ENCODE results near the gene OR2F1. TPM values are rescaled to one million over a fixed set of nuclear protein-coding genes. Genes with fewer than 3 reads are reported as not detected.

Gene OR2F1
- total RNA-seq, 1 experiment from 2014 or later, result not detected

DNA sequence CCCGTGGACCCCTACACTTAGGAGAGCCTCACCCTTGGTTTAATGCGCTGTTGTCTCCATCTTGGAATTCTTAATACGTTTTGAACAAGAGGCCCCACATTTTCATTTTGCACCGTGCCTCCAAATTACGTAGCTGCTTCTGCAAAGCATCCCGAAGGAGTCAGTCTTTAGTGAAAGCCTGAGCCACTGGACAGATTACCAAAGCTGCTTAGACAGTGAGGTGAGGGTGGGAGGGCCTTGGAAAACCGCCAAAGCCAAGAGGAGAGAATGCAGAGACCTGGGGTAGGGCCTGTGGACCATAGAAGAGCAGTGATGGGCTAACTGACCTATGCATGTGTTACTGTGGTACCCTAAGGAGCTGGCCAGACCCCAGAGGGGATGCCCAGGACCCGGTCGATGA is 48.5 kb upstream of the OR2F1 start:
- ChIA-PET POLR2A (no interaction called here), CTCF (no interaction called here)
- in situ Hi-C loops (cut with HindIII; ENCODE audit: low pct_unique_long_range_greater_than_20kb, low sequenced_read_pairs) (no loop called here), intact Hi-C loops (cut with micrococcal nuclease; ENCODE audit: unreplicated experiment) (no loop called here)
- TF ChIP-seq, protein P1, sequence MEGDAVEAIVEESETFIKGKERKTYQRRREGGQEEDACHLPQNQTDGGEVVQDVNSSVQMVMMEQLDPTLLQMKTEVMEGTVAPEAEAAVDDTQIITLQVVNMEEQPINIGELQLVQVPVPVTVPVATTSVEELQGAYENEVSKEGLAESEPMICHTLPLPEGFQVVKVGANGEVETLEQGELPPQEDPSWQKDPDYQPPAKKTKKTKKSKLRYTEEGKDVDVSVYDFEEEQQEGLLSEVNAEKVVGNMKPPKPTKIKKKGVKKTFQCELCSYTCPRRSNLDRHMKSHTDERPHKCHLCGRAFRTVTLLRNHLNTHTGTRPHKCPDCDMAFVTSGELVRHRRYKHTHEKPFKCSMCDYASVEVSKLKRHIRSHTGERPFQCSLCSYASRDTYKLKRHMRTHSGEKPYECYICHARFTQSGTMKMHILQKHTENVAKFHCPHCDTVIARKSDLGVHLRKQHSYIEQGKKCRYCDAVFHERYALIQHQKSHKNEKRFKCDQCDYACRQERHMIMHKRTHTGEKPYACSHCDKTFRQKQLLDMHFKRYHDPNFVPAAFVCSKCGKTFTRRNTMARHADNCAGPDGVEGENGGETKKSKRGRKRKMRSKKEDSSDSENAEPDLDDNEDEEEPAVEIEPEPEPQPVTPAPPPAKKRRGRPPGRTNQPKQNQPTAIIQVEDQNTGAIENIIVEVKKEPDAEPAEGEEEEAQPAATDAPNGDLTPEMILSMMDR (IDR thresholded peaks at IDR 0.05), result no peak
- no peak for TF ChIP-seq SIN3A (IDR thresholded peaks at IDR 0.05; ENCODE audit: borderline replicate concordance, insufficient read depth, low read depth, low read length)
- TF ChIP-seq TCF7L2 (IDR thresholded peaks at IDR 0.05; ENCODE audit: low read depth, low read length), result no peak
- TF ChIP-seq, protein P2, sequence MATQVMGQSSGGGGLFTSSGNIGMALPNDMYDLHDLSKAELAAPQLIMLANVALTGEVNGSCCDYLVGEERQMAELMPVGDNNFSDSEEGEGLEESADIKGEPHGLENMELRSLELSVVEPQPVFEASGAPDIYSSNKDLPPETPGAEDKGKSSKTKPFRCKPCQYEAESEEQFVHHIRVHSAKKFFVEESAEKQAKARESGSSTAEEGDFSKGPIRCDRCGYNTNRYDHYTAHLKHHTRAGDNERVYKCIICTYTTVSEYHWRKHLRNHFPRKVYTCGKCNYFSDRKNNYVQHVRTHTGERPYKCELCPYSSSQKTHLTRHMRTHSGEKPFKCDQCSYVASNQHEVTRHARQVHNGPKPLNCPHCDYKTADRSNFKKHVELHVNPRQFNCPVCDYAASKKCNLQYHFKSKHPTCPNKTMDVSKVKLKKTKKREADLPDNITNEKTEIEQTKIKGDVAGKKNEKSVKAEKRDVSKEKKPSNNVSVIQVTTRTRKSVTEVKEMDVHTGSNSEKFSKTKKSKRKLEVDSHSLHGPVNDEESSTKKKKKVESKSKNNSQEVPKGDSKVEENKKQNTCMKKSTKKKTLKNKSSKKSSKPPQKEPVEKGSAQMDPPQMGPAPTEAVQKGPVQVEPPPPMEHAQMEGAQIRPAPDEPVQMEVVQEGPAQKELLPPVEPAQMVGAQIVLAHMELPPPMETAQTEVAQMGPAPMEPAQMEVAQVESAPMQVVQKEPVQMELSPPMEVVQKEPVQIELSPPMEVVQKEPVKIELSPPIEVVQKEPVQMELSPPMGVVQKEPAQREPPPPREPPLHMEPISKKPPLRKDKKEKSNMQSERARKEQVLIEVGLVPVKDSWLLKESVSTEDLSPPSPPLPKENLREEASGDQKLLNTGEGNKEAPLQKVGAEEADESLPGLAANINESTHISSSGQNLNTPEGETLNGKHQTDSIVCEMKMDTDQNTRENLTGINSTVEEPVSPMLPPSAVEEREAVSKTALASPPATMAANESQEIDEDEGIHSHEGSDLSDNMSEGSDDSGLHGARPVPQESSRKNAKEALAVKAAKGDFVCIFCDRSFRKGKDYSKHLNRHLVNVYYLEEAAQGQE (IDR thresholded peaks at IDR 0.05; ENCODE audit: insufficient read depth in 1 of 2, low read depth in 2 of 2, low read length in 1 of 2), result no peak
- no peak for TF ChIP-seq POLR2AphosphoS5 (IDR thresholded peaks at IDR 0.05; ENCODE audit: low read depth, low read length)
- no TSS peak for BruUV-seq (replicated peaks)
- Histone ChIP-seq H3K36me3 (ENCODE audit: control insufficient read depth, insufficient read depth, low read length) (no peaks in the 10 kb centered on the region), H3K27ac (ENCODE audit: low read length) (no peak overlapping the region), H3K4me1 (ENCODE audit: control insufficient read depth, insufficient read depth, low read length) (peaks cover 3% of the 10 kb centered on the region; the same call in 1 of the 2 replicates), H3K4me3 (ENCODE audit: low read depth in 2 of 2, low read length in 2 of 2) (no peak overlapping the region), H3K9me3 (ENCODE audit: control insufficient read depth, insufficient read depth, low read depth, low read length) (no peaks in the 10 kb centered on the region), H3K27me3 (ENCODE audit: control insufficient read depth, insufficient read depth, low read length) (peaks cover 5% of the 10 kb centered on the region; the same call in 1 of the 2 replicates)
- no peak for ATAC-seq
- DNase-seq (ENCODE audit: low read depth, low spot score), result no peak

DNA sequence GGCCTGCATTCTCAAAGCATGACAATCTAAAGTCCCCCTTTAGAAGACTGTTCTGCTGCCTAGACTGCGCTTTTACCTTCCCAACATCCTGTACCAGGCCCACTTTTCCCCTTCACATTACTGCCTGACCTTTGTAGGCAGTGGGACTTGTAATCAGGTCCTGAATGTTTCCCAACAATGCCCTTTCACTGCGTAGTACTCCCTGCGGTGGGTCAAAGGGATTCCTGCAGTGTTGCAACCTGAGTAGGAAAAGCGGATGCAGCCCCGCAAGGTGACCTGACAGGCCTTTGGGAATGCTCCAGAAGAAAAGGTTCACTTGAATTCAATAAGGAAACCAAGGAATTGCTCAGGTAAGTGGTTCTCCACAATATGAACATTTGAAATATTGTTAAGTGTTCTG is 47.7 kb upstream of the OR2F1 start:
- H3K27me3 ChIP-seq (ENCODE audit: control insufficient read depth, insufficient read depth, low read length), result peaks cover 5% of the 10 kb centered on the region; the same call in 1 of the 2 replicates
- TF ChIP-seq, protein P1 (IDR thresholded peaks at IDR 0.05), result no peak
- TF ChIP-seq, protein P2 (IDR thresholded peaks at IDR 0.05; ENCODE audit: insufficient read depth in 1 of 2, low read depth in 2 of 2, low read length in 1 of 2), result no peak
- no peak for TF ChIP-seq TCF7L2 (IDR thresholded peaks at IDR 0.05; ENCODE audit: low read depth, low read length)
- TF ChIP-seq SIN3A (IDR thresholded peaks at IDR 0.05; ENCODE audit: borderline replicate concordance, insufficient read depth, low read depth, low read length), result no peak
- no peak for TF ChIP-seq POLR2AphosphoS5 (IDR thresholded peaks at IDR 0.05; ENCODE audit: low read depth, low read length)
- H3K36me3 ChIP-seq (ENCODE audit: control insufficient read depth, insufficient read depth, low read length), result no peaks in the 10 kb centered on the region
- CTCF ChIA-PET, result no interaction called here
- H3K4me1 ChIP-seq (ENCODE audit: control insufficient read depth, insufficient read depth, low read length), result peaks cover 3% of the 10 kb centered on the region; the same call in 1 of the 2 replicates
- POLR2A ChIA-PET, result no interaction called here
- H3K4me3 ChIP-seq (ENCODE audit: low read depth in 2 of 2, low read length in 2 of 2), result no peak overlapping the region
- intact Hi-C loops (cut with micrococcal nuclease; ENCODE audit: unreplicated experiment), result no loop called here
- no peak overlapping the region for H3K27ac ChIP-seq (ENCODE audit: low read length)
- BruUV-seq (replicated peaks), result no TSS peak
- no peak for ATAC-seq
- no peaks in the 10 kb centered on the region for H3K9me3 ChIP-seq (ENCODE audit: control insufficient read depth, insufficient read depth, low read depth, low read length)
- no peak for DNase-seq (ENCODE audit: low read depth, low spot score)
- in situ Hi-C loops (cut with HindIII; ENCODE audit: low pct_unique_long_range_greater_than_20kb, low sequenced_read_pairs), result no loop called here

Data from Panc1 (cell line).